ENCODE results near the gene SNTB2.

- no peak for TF ChIP-seq EZH2 (IDR thresholded peaks at IDR 0.05)
- TF ChIP-seq POLR2AphosphoS5 (IDR thresholded peaks at IDR 0.05; ENCODE audit: borderline replicate concordance, low read depth, low read length), result no peak
- no peak for TF ChIP-seq FOXP2 (optimal IDR thresholded peaks at IDR 0.05; ENCODE audit: control extremely low read depth, extremely low read length, insufficient read depth)
These were observed 119.1 kb downstream of the SNTB2 start for GRCh38 chr16:69306031-69306430.
